WTC11 (cell line): ENCODE measurements around the gene CARHSP1. TPM values are rescaled to one million over a fixed set of nuclear protein-coding genes. Genes with fewer than 3 reads are reported as not detected.

Source experiments
- ATAC-seq: fragments of 200-7000 bp; cut with Tn5 transposase; 2 replicates; pipeline ENCODE4 v1.10.0; 2021; ENCODE audit warnings: mild to moderate bottlenecking, moderate library complexity
- CTCF ChIA-PET: fragments of 300-600 bp; sonication (Branson Sonifier 250); formaldehyde crosslinking; loops from one replicate; lab custom pipeline; 2021; ENCODE audit warnings: antibody characterized with exemption; lab: Charles Lee
- POLR2A ChIA-PET: fragments of 350-600 bp; sonication (Branson Sonifier 250); formaldehyde crosslinking; loops from one replicate; lab custom pipeline; 2021; ENCODE audit warnings: antibody characterized with exemption; lab: Charles Lee
- DNase-seq: peaks from one replicate; pipeline ENCODE4 v3.0.0; 2021; ENCODE audit warnings: low spot score
- H3K27ac Mint-ChIP-seq: 2 replicates; pipeline ENCODE4 v1.8.0; 2021; ENCODE audit warnings: mixed read lengths
- H3K27me3 Mint-ChIP-seq: 2 replicates; pipeline ENCODE4 v1.8.0; 2021; ENCODE audit warnings: low read depth, mild to moderate bottlenecking, moderate library complexity, mixed read lengths
- H3K36me3 Mint-ChIP-seq: 2 replicates; pipeline ENCODE4 v1.8.0; 2021; ENCODE audit warnings: mixed read lengths
- H3K4me1 Mint-ChIP-seq: 2 replicates; pipeline ENCODE4 v1.8.0; 2022; ENCODE audit warnings: mixed read lengths
- H3K4me3 Mint-ChIP-seq: 2 replicates; pipeline ENCODE4 v1.8.0; 2021; ENCODE audit warnings: mild to moderate bottlenecking, moderate library complexity, mixed read lengths
- H3K9me3 Mint-ChIP-seq: 2 replicates; pipeline ENCODE4 v1.8.0; 2021; ENCODE audit warnings: mixed read lengths
- ATF6 ChIP-seq: sonication (generic); formaldehyde crosslinking; IDR thresholded peaks from 2 replicates; pipeline ENCODE4 v1.8.1; 2023; ENCODE audit warnings: mild to moderate bottlenecking, missing genetic modification reagents
- E2F4 ChIP-seq: sonication (generic); formaldehyde crosslinking; IDR thresholded peaks from 2 replicates; pipeline ENCODE4 v1.8.1; 2022; ENCODE audit warnings: low read depth, mild to moderate bottlenecking, moderate library complexity, missing genetic modification reagents, borderline replicate concordance
- EMX1 ChIP-seq: fragments of 250-450 bp; sonication (Bioruptor Pico); IDR thresholded peaks from 2 replicates; pipeline ENCODE4 v1.8.0; 2021; ENCODE audit warnings: mild to moderate bottlenecking
- ETV6 ChIP-seq: sonication (generic); formaldehyde crosslinking; IDR thresholded peaks from 2 replicates; pipeline ENCODE4 v1.8.1; 2022; ENCODE audit warnings: mild to moderate bottlenecking, missing genetic modification reagents
- FOXK1 ChIP-seq: sonication (generic); formaldehyde crosslinking; IDR thresholded peaks from 2 replicates; pipeline ENCODE4 v1.8.0; 2022; ENCODE audit warnings: mild to moderate bottlenecking, moderate library complexity, missing genetic modification reagents
- GTF2I ChIP-seq: fragments of 250-450 bp; sonication (Bioruptor Pico); conservative IDR thresholded peaks from 2 replicates; pipeline ENCODE4 v1.4.0; 2021; ENCODE audit warnings: mild to moderate bottlenecking
- NFYB ChIP-seq: sonication (generic); formaldehyde crosslinking; conservative IDR thresholded peaks from 2 replicates; pipeline ENCODE4 v1.8.0; 2022; ENCODE audit warnings: low read depth, missing genetic modification reagents
- NR2C2 ChIP-seq: sonication (generic); formaldehyde crosslinking; IDR thresholded peaks from 2 replicates; pipeline ENCODE4 v1.8.0; 2022; ENCODE audit warnings: mild to moderate bottlenecking, missing genetic modification reagents
- OVOL2 ChIP-seq: fragments of 250-450 bp; sonication (Bioruptor Pico); IDR thresholded peaks from 2 replicates; pipeline ENCODE4 v1.9.0; 2021; ENCODE audit warnings: mild to moderate bottlenecking, borderline replicate concordance
- RELA ChIP-seq: sonication (generic); formaldehyde crosslinking; IDR thresholded peaks from 2 replicates; pipeline ENCODE4 v1.8.1; 2022; ENCODE audit warnings: missing genetic modification reagents, mild to moderate bottlenecking, borderline replicate concordance
- SMAD4 ChIP-seq: sonication (generic); formaldehyde crosslinking; IDR thresholded peaks from 2 replicates; pipeline ENCODE4 v1.8.0; 2022; ENCODE audit warnings: mild to moderate bottlenecking, missing genetic modification reagents
- TP53 ChIP-seq: sonication (generic); formaldehyde crosslinking; IDR thresholded peaks from 2 replicates; pipeline ENCODE4 v1.8.1; 2023; ENCODE audit warnings: mild to moderate bottlenecking, missing genetic modification reagents
- ZBTB21 ChIP-seq: sonication (generic); formaldehyde crosslinking; IDR thresholded peaks from 2 replicates; pipeline ENCODE4 v1.8.1; 2023; ENCODE audit warnings: mild to moderate bottlenecking, missing genetic modification reagents, borderline replicate concordance
- ZNF232 ChIP-seq: sonication (generic); formaldehyde crosslinking; IDR thresholded peaks from 2 replicates; pipeline ENCODE4 v1.8.0; 2022; ENCODE audit warnings: mild to moderate bottlenecking, missing genetic modification reagents
- ZNF416 ChIP-seq: fragments of 250-450 bp; sonication (Bioruptor Pico); IDR thresholded peaks from 2 replicates; pipeline ENCODE4 v1.9.0; 2021; ENCODE audit warnings: mild to moderate bottlenecking, inconsistent platforms
- total RNA-seq: library from RNA; stranded (reverse); gene quantifications from 3 replicates; pipeline ENCODE4 v1.2.3, GENCODE V29; 2021
- TF ChIP-seq, protein P1 (sequence below): sonication (generic); formaldehyde crosslinking; IDR thresholded peaks from 2 replicates; pipeline ENCODE4 v1.8.0; 2023; ENCODE audit warnings: missing genetic modification reagents
- TF ChIP-seq, protein P2 (sequence below): fragments of 250-450 bp; sonication (Bioruptor Pico); IDR thresholded peaks from 2 replicates; pipeline ENCODE4 v2.1.2; 2022; ENCODE audit warnings: mild to moderate bottlenecking, moderate library complexity
- TF ChIP-seq, protein P3 (sequence below): sonication (generic); formaldehyde crosslinking; IDR thresholded peaks from 2 replicates; pipeline ENCODE4 v1.8.0; 2022; ENCODE audit warnings: mild to moderate bottlenecking, missing genetic modification reagents

CARHSP1 gene
- total RNA-seq, 1 experiment from 2014 or later: 261 TPM

GRCh38 chr16:8894736-8895334 is 26.0 kb upstream of the CARHSP1 start:
- Mint-ChIP-seq H3K4me1 (no peaks in the 10 kb centered on the region), H3K36me3 (peaks cover 87% of the 10 kb centered on the region), H3K27me3 (no peaks in the 10 kb centered on the region), H3K4me3 (no peak overlapping the region), H3K9me3 (no peaks in the 10 kb centered on the region), H3K27ac (no peak overlapping the region)
- DNase-seq (no peak), ATAC-seq (no peak)
- POLR2A ChIA-PET: no interaction called here
- CTCF ChIA-PET: interaction anchor here (0.7 to 1.7 kb wide), 5 partner anchors 9 to 118 kb away, joined by 3 to 5 read pairs (median 4); partner anchors contain the start of gene CARHSP1
- no peak for TF ChIP-seq NFYB (CRISPR knock-in tag)
- TF ChIP-seq, protein P1, sequence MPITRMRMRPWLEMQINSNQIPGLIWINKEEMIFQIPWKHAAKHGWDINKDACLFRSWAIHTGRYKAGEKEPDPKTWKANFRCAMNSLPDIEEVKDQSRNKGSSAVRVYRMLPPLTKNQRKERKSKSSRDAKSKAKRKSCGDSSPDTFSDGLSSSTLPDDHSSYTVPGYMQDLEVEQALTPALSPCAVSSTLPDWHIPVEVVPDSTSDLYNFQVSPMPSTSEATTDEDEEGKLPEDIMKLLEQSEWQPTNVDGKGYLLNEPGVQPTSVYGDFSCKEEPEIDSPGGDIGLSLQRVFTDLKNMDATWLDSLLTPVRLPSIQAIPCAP (CRISPR knock-in tag): no peak
- no peak for TF ChIP-seq EMX1 (CRISPR knock-in tag)
- TF ChIP-seq GTF2I (CRISPR knock-in tag): no peak
- no peak for TF ChIP-seq ZNF232 (CRISPR knock-in tag)
- no peak for TF ChIP-seq OVOL2 (CRISPR knock-in tag)
- TF ChIP-seq RELA: no peak
- TF ChIP-seq NR2C2 (CRISPR knock-in tag): no peak
- TF ChIP-seq FOXK1 (CRISPR knock-in tag): no peak
- no peak for TF ChIP-seq ZNF416 (CRISPR knock-in tag)
- no peak for TF ChIP-seq E2F4 (CRISPR knock-in tag)
- no peak for TF ChIP-seq TP53 (CRISPR knock-in tag)
- TF ChIP-seq, protein P2, sequence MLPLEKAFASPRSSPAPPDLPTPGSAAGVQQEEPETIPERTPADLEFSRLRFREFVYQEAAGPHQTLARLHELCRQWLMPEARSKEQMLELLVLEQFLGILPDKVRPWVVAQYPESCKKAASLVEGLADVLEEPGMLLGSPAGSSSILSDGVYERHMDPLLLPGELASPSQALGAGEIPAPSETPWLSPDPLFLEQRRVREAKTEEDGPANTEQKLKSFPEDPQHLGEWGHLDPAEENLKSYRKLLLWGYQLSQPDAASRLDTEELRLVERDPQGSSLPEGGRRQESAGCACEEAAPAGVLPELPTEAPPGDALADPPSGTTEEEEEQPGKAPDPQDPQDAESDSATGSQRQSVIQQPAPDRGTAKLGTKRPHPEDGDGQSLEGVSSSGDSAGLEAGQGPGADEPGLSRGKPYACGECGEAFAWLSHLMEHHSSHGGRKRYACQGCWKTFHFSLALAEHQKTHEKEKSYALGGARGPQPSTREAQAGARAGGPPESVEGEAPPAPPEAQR (CRISPR knock-in tag): no peak
- no peak for TF ChIP-seq ZBTB21 (CRISPR knock-in tag)
- TF ChIP-seq ATF6 (CRISPR knock-in tag): no peak
- TF ChIP-seq, all 79 proteins: peak for 0

DNA sequence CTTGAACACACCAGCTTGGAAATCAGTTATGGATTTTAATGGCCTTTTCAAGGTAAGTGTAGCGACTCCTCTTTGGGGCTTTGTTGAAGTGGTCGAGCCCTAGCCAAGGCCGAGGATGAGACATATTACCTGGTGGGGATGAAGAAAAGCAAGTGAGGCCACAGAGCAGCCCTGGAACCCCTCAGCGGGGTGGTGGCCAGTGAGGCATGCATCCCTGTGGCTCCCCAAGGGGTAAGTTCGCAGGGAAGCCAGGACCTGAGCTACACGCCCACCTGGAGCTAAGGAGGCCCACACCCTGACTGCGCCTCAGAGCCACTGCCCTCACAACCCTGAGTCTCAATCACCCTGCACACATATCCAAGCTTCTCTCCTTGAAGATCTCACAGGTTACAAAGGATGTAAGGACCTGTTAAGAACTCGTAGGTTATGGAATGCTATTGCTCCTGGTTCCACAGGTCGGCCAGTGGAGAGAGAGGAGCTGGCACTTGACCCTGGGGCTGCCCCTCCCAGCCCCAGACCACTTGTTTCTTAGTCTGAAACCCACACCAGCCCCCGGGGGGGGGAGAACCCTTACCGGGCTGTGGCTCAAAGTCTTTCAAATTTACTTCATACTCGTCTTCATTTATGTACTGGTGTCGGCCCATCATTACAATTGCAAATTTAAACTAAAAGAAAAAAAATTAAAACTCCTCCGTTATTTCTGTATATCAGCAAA is 25.3 kb upstream of the CARHSP1 start:
- Mint-ChIP-seq H3K4me3 (no peak overlapping the region), H3K27ac (no peak overlapping the region)

More for the DNA sequence above, 25.3 kb upstream of the CARHSP1 start:
- no peak for ATAC-seq
- CTCF ChIA-PET: interaction anchor here (1.1 to 1.8 kb wide), 4 partner anchors 8 to 119 kb away, joined by 4 to 8 read pairs (median 4); no protein-coding TSS in a partner anchor
- Mint-ChIP-seq H3K27me3 (no peaks in the 10 kb centered on the region), H3K36me3 (peaks cover 80% of the 10 kb centered on the region), H3K4me1 (no peaks in the 10 kb centered on the region), H3K9me3 (no peaks in the 10 kb centered on the region)
- no peak for DNase-seq
- TF ChIP-seq, protein P3, sequence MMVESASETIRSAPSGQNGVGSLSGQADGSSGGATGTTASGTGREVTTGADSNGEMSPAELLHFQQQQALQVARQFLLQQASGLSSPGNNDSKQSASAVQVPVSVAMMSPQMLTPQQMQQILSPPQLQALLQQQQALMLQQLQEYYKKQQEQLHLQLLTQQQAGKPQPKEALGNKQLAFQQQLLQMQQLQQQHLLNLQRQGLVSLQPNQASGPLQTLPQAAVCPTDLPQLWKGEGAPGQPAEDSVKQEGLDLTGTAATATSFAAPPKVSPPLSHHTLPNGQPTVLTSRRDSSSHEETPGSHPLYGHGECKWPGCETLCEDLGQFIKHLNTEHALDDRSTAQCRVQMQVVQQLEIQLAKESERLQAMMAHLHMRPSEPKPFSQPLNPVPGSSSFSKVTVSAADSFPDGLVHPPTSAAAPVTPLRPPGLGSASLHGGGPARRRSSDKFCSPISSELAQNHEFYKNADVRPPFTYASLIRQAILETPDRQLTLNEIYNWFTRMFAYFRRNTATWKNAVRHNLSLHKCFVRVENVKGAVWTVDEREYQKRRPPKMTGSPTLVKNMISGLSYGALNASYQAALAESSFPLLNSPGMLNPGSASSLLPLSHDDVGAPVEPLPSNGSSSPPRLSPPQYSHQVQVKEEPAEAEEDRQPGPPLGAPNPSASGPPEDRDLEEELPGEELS (CRISPR knock-in tag): no peak
- TF ChIP-seq ETV6 (CRISPR knock-in tag) (no peak), SMAD4 (CRISPR knock-in tag) (no peak)
- POLR2A ChIA-PET: no interaction called here
